Brain microvascular endothelial cell (primary cell): ENCODE measurements around the gene BRD3OS.

ENCODE experiments used
- DNase-seq: peaks from one replicate; pipeline ENCODE4 v3.0.0-alpha.2; 2020
- H3K27ac ChIP-seq: fragments of 250-450 bp; sonication (Bioruptor Pico); 2 replicates; pipeline ENCODE4 v1.5.1; 2020; ENCODE audit warnings: mild to moderate bottlenecking, moderate library complexity
- H3K27me3 ChIP-seq: fragments of 250-450 bp; sonication (Bioruptor Pico); replicated peaks from 2 replicates; pipeline ENCODE4 v1.5.1; 2020; ENCODE audit warnings: mild to moderate bottlenecking
- H3K36me3 ChIP-seq: fragments of 250-450 bp; sonication (Bioruptor Pico); replicated peaks from 2 replicates; pipeline ENCODE4 v1.5.1; 2020; ENCODE audit warnings: mild to moderate bottlenecking
- H3K4me3 ChIP-seq: 2 replicates; pipeline ENCODE4 v1.5.1; 2011; ENCODE audit warnings: low read depth, mild to moderate bottlenecking, control low read depth, low read length, moderate library complexity
- in situ Hi-C: cut with HindIII; loops from 2 replicates; pipeline ENCODE4 v1.10.0; 2017; ENCODE audit warnings: low sequenced_read_pairs, low pct_ligation_motif_present
- TF ChIP-seq, protein P1 (sequence below): IDR thresholded peaks from 2 replicates; pipeline ENCODE4 v1.5.1; 2011; ENCODE audit warnings: low read depth, mild to moderate bottlenecking, moderate library complexity, low read length, control low read depth, inconsistent platforms; ENCODE audit errors: missing control alignments

The BRD3OS gene

GRCh38 chr9:134002796-134003195 is 22.5 kb upstream of the BRD3OS start:
- Histone ChIP-seq H3K27me3 (no peaks in the 10 kb centered on the region), H3K36me3 (no peaks in the 10 kb centered on the region), H3K27ac (no peak overlapping the region), H3K4me3 (no peak overlapping the region)
- no peak for DNase-seq
- TF ChIP-seq, protein P1, sequence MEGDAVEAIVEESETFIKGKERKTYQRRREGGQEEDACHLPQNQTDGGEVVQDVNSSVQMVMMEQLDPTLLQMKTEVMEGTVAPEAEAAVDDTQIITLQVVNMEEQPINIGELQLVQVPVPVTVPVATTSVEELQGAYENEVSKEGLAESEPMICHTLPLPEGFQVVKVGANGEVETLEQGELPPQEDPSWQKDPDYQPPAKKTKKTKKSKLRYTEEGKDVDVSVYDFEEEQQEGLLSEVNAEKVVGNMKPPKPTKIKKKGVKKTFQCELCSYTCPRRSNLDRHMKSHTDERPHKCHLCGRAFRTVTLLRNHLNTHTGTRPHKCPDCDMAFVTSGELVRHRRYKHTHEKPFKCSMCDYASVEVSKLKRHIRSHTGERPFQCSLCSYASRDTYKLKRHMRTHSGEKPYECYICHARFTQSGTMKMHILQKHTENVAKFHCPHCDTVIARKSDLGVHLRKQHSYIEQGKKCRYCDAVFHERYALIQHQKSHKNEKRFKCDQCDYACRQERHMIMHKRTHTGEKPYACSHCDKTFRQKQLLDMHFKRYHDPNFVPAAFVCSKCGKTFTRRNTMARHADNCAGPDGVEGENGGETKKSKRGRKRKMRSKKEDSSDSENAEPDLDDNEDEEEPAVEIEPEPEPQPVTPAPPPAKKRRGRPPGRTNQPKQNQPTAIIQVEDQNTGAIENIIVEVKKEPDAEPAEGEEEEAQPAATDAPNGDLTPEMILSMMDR = no peak
- in situ Hi-C loops = no loop called here

DNA sequence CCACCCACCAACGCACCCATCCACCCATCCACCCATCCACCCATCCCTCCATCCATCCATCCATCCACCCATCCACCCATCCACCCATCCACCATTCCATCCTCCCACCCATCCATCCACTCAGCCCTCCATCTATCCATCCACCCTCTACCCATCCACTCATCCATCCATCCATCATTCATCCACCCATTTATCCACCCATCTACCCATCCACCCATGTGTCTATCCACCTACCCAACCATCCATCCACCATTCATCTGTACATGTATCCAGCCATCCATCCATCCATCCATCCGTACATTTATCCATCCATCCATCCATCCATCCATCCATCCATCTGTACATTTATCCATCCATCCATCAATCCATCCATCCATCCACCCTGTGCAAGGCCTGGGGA is 22.0 kb upstream of the BRD3OS start:
- no peak overlapping the region for H3K27ac ChIP-seq
- in situ Hi-C loops = no loop called here
- DNase-seq = no peak

GRCh38 chr9:134004131-134004873 is 21.0 kb upstream of the BRD3OS start:
- no peak for DNase-seq
- Histone ChIP-seq H3K27ac (no peak overlapping the region), H3K36me3 (no peaks in the 10 kb centered on the region), H3K27me3 (no peaks in the 10 kb centered on the region), H3K4me3 (no peak overlapping the region)
- in situ Hi-C loops = no loop called here
- TF ChIP-seq, protein P1 = no peak

More for the DNA sequence above, 22.0 kb upstream of the BRD3OS start:
- H3K4me3 ChIP-seq = no peak overlapping the region
- H3K36me3 ChIP-seq = no peaks in the 10 kb centered on the region
- no peaks in the 10 kb centered on the region for H3K27me3 ChIP-seq
- TF ChIP-seq, protein P1 = no peak

DNA sequence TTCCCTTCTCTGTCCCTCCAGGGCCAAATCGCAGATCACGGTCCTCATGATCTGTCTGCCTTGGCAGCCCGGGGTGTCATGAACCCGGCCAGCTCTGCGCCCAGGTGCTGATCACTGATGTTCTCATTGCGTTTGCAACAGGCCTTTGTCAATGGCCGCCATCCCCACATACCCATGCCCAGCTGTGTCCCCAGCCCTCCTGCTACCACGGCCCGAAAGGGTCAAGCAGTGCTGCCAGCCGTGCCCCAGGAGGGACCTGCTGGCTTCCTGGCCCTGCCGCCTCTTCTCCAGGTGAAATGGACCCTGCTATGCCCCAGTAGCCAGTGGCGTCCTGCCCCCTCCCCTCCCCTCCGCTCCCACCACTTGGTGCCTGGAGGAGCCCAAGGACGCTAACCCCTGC is 20.4 kb upstream of the BRD3OS start:
- TF ChIP-seq, protein P1 = no peak
- Histone ChIP-seq H3K36me3 (no peaks in the 10 kb centered on the region), H3K27ac (no peak overlapping the region), H3K27me3 (no peaks in the 10 kb centered on the region), H3K4me3 (no peak overlapping the region)
- in situ Hi-C loops = no loop called here
- DNase-seq = no peak

- DNase-seq = no peak
- Histone ChIP-seq H3K36me3 (no peaks in the 10 kb centered on the region), H3K27me3 (no peaks in the 10 kb centered on the region), H3K4me3 (no peak overlapping the region), H3K27ac (no peak overlapping the region)
- in situ Hi-C loops = no loop called here
- TF ChIP-seq, protein P1 = no peak
Measured at GRCh38 chr9:134005381-134005780, 19.9 kb upstream of the BRD3OS start.

- Histone ChIP-seq H3K27me3 (no peaks in the 10 kb centered on the region), H3K4me3 (no peak overlapping the region), H3K27ac (no peak overlapping the region), H3K36me3 (no peaks in the 10 kb centered on the region)
- in situ Hi-C loops = no loop called here
- TF ChIP-seq, protein P1 = no peak
- no peak for DNase-seq
Measured at GRCh38 chr9:134007150-134007549, 18.1 kb upstream of the BRD3OS start.
